IMR-90 (cell line): ENCODE results near the gene ENPP3. TPM values are rescaled to one million over a fixed set of nuclear protein-coding genes. Genes with fewer than 3 reads are reported as not detected.

Experiments used
- ATAC-seq: fragments of 200-7000 bp; cut with Tn5 transposase; 2 replicates; pipeline ENCODE4 v1.9.1; 2020; ENCODE audit warnings: low read depth, mild to moderate bottlenecking, moderate library complexity
- BruUV-seq: library from RNA; stranded (reverse); fragments of 400-500 nt; replicated peaks from 2 replicates; lab custom pipeline; 2021; lab: Mats Ljungman, UMichigan
- CTCF ChIA-PET: fragments of 300-600 bp; formaldehyde crosslinking; extraction: SDS; loops from one replicate; lab custom pipeline; 2021; ENCODE audit warnings: antibody characterized with exemption; lab: Yijun Ruan, JAX
- POLR2A ChIA-PET: fragments of 300-600 bp; sonication (Branson Sonifier 250); formaldehyde crosslinking; loops from one replicate; lab custom pipeline; 2022; ENCODE audit warnings: antibody characterized with exemption; ENCODE audit not compliant: unreplicated experiment; lab: Charles Lee
- DNase-seq: peaks from one replicate; pipeline ENCODE4 v3.0.0; 2013
- H2AFZ ChIP-seq: replicated peaks from 2 replicates; pipeline ENCODE3; 2013; ENCODE audit warnings: low read length, mild to moderate bottlenecking; ENCODE audit not compliant: poor library complexity
- H2AK5ac ChIP-seq: 2 replicates; pipeline ENCODE4 v1.6.1; 2013; ENCODE audit warnings: low read depth, low read length, inconsistent platforms
- H2AK9ac ChIP-seq: replicated peaks from 2 replicates; pipeline ENCODE3; 2013; ENCODE audit warnings: mild to moderate bottlenecking, low read depth, low read length, moderate library complexity; ENCODE audit not compliant: poor library complexity
- H2BK120ac ChIP-seq: 2 replicates; pipeline ENCODE4 v1.6.1; 2013; ENCODE audit warnings: low read depth, low read length, inconsistent platforms
- H2BK15ac ChIP-seq: 3 replicates; pipeline ENCODE4 v1.6.1; 2013; ENCODE audit warnings: low read depth, low read length, inconsistent platforms
- H2BK20ac ChIP-seq: 2 replicates; pipeline ENCODE4 v1.6.1; 2013; ENCODE audit warnings: low read depth, mild to moderate bottlenecking, inconsistent platforms, low read length, moderate library complexity
- H2BK5ac ChIP-seq: 2 replicates; pipeline ENCODE4 v1.6.1; 2013; ENCODE audit warnings: mild to moderate bottlenecking, low read depth, low read length, inconsistent platforms; ENCODE audit not compliant: poor library complexity, severe bottlenecking
- H3K14ac ChIP-seq: replicated peaks from 2 replicates; pipeline ENCODE4 v1.6.1; 2013; ENCODE audit warnings: low read depth, low read length, inconsistent platforms
- H3K18ac ChIP-seq: 2 replicates; pipeline ENCODE4 v1.6.1; 2013; ENCODE audit warnings: low read depth, low read length, control low read depth
- H3K23ac ChIP-seq: 2 replicates; pipeline ENCODE4 v1.6.1; 2013; ENCODE audit warnings: low read depth, low read length, inconsistent platforms
- H3K27ac ChIP-seq: 2 replicates; pipeline ENCODE4 v1.5.1; 2013; ENCODE audit warnings: mild to moderate bottlenecking, control low read depth, low read length; ENCODE audit not compliant: insufficient read depth
- H3K27me3 ChIP-seq: 2 replicates; pipeline ENCODE4 v1.6.1; 2013; ENCODE audit warnings: low read length; ENCODE audit not compliant: control insufficient read depth, insufficient read depth
- H3K36me3 ChIP-seq: 2 replicates; pipeline ENCODE4 v1.6.1; 2013; ENCODE audit warnings: low read length, mixed read lengths; ENCODE audit not compliant: control insufficient read depth, insufficient read depth
- H3K4ac ChIP-seq: 2 replicates; pipeline ENCODE4 v1.6.1; 2013; ENCODE audit warnings: low read depth, low read length, inconsistent platforms
- H3K4me1 ChIP-seq: 2 replicates; pipeline ENCODE4 v1.6.1; 2013; ENCODE audit warnings: low read length, mixed read lengths; ENCODE audit not compliant: control insufficient read depth, insufficient read depth
- H3K4me2 ChIP-seq: 2 replicates; pipeline ENCODE4 v1.6.1; 2013; ENCODE audit warnings: low read depth, mild to moderate bottlenecking, control low read depth, low read length, moderate library complexity
- H3K4me3 ChIP-seq: 2 replicates; pipeline ENCODE4 v1.5.1; 2013; ENCODE audit warnings: low read depth, mild to moderate bottlenecking, control low read depth, low read length, moderate library complexity; ENCODE audit not compliant: insufficient read depth
- H3K56ac ChIP-seq: 2 replicates; pipeline ENCODE4 v1.6.1; 2013; ENCODE audit warnings: low read length, inconsistent platforms; ENCODE audit not compliant: insufficient read depth; ENCODE audit errors: extremely low read depth
- H3K79me1 ChIP-seq, 2 experiments: 2 replicates each; pipeline ENCODE4 v1.6.1; 2013; ENCODE audit warnings: low read length in 2 of 2, inconsistent platforms in 1 of 2, low read depth in 1 of 2
- H3K9ac ChIP-seq: 2 replicates; pipeline ENCODE4 v1.6.1; 2013; ENCODE audit warnings: low read depth, low read length, control low read depth
- H3K9me1 ChIP-seq: 2 replicates; pipeline ENCODE4 v1.6.1; 2013; ENCODE audit warnings: low read length, inconsistent platforms; ENCODE audit not compliant: insufficient read depth
- H3K9me3 ChIP-seq: 2 replicates; pipeline ENCODE4 v1.6.1; 2013; ENCODE audit warnings: low read length; ENCODE audit not compliant: control insufficient read depth, insufficient read depth
- H4K20me1 ChIP-seq: 2 replicates; pipeline ENCODE4 v1.6.1; 2013; ENCODE audit warnings: low read length, inconsistent platforms; ENCODE audit not compliant: insufficient read depth
- H4K5ac ChIP-seq: 2 replicates; pipeline ENCODE4 v1.6.1; 2013; ENCODE audit warnings: mild to moderate bottlenecking, low read depth, low read length, control low read depth
- H4K8ac ChIP-seq, 2 experiments: 2 replicates each; pipeline ENCODE4 v1.6.1; 2013; ENCODE audit warnings: low read depth in 2 of 2, low read length in 2 of 2, control low read depth in 1 of 2, inconsistent platforms in 1 of 2
- H4K91ac ChIP-seq: 2 replicates; pipeline ENCODE4 v1.6.1; 2013; ENCODE audit warnings: low read depth, low read length, inconsistent platforms; ENCODE audit not compliant: insufficient read depth
- BHLHE40 ChIP-seq: fragments of 150-350 bp; IDR thresholded peaks from 2 replicates; pipeline ENCODE4 v1.6.1; 2016; ENCODE audit warnings: mild to moderate bottlenecking, low read depth, low read length
- CEBPB ChIP-seq: IDR thresholded peaks from 2 replicates; pipeline ENCODE4 v1.6.1; 2012; ENCODE audit warnings: low read depth, low read length, improper control_type of control experiment
- CHD1 ChIP-seq: IDR thresholded peaks from 2 replicates; pipeline ENCODE4 v1.6.1; 2012; ENCODE audit warnings: low read depth, low read length, improper control_type of control experiment
- FOS ChIP-seq: fragments of 150-350 bp; IDR thresholded peaks from 2 replicates; pipeline ENCODE4 v1.6.1; 2016; ENCODE audit warnings: low read depth, low read length
- MAFK ChIP-seq: IDR thresholded peaks from 2 replicates; pipeline ENCODE4 v1.6.1; 2012; ENCODE audit warnings: low read depth, low read length, improper control_type of control experiment
- MAZ ChIP-seq: IDR thresholded peaks from 2 replicates; pipeline ENCODE4 v1.6.1; 2012; ENCODE audit warnings: low read depth, mild to moderate bottlenecking, low read length, improper control_type of control experiment, moderate library complexity, borderline replicate concordance
- MXI1 ChIP-seq: IDR thresholded peaks from 2 replicates; pipeline ENCODE4 v1.6.1; 2012; ENCODE audit warnings: low read depth, mild to moderate bottlenecking, low read length, moderate library complexity, borderline replicate concordance
- NFE2L2 ChIP-seq: fragments of 150-350 bp; IDR thresholded peaks from 2 replicates; pipeline ENCODE4 v1.6.1; 2016; ENCODE audit warnings: low read depth, mild to moderate bottlenecking, low read length
- POLR2A ChIP-seq: IDR thresholded peaks from 2 replicates; pipeline ENCODE4 v1.6.1; 2012; ENCODE audit warnings: mild to moderate bottlenecking, low read depth, low read length
- RAD21 ChIP-seq: IDR thresholded peaks from 2 replicates; pipeline ENCODE4 v1.6.1; 2012; ENCODE audit warnings: low read length, improper control_type of control experiment
- RCOR1 ChIP-seq: IDR thresholded peaks from 2 replicates; pipeline ENCODE4 v1.6.1; 2012; ENCODE audit warnings: mild to moderate bottlenecking, low read length, improper control_type of control experiment; ENCODE audit not compliant: insufficient replicate concordance
- RFX5 ChIP-seq: IDR thresholded peaks from 2 replicates; pipeline ENCODE4 v1.8.0; 2012; ENCODE audit warnings: low read depth, mild to moderate bottlenecking, low read length, moderate library complexity
- SMC3 ChIP-seq: fragments of 150-350 bp; IDR thresholded peaks from 2 replicates; pipeline ENCODE4 v1.6.1; 2016; ENCODE audit warnings: low read depth, mild to moderate bottlenecking, antibody characterized with exemption, low read length, moderate library complexity
- WGBS, 2 experiments: methylation state at CpG; one replicate each; pipeline versions ENCODE4 v1.1.5 to v1.1.7; 2013; ENCODE audit warnings: missing lambda C conversion rate in 2 of 2; ENCODE audit not compliant: insufficient read length in 1 of 2; ENCODE audit errors: extremely low coverage in 2 of 2; 5-methylcytosine and 5-hydroxymethylcytosine counted together
- dilution Hi-C: fragments of 300-500 bp; cut with HindIII; formaldehyde crosslinking; loops from one replicate; pipeline ENCODE4 v1.14.3; 2018; ENCODE audit warnings: low sequenced_read_pairs; ENCODE audit not compliant: unreplicated experiment
- in situ Hi-C: fragments of 300-500 bp; cut with MboI; formaldehyde crosslinking; loops from 3 replicates; pipeline ENCODE4 v1.14.3; 2019; ENCODE audit warnings: low sequenced_read_pairs, inconsistent platforms, mixed read lengths
- intact Hi-C: fragments of 100-400 bp; cut with micrococcal nuclease; formaldehyde crosslinking; loops from 2 replicates; pipeline ENCODE4 v1.10.0; 2022
- polyA plus RNA-seq, 3 experiments: library from polyadenylated mRNA; depleted of rRNA; stranded (reverse); fragments of >200 nt; gene quantifications; 2 replicates each; pipeline ENCODE4 v1.2.3, GENCODE V29; 2012; ENCODE audit warnings: low replicate concordance in 1 of 3
- total RNA-seq: library from RNA; depleted of rRNA; stranded (reverse); fragments of >200 nt; gene quantifications from 2 replicates; pipeline ENCODE4 v1.2.3, GENCODE V29; 2012
- TF ChIP-seq, protein P1 (sequence below): conservative IDR thresholded peaks from 2 replicates; pipeline ENCODE4 v1.5.1; 2012; ENCODE audit warnings: mild to moderate bottlenecking, low read depth, low read length, improper control_type of control experiment
- TF ChIP-seq, protein P2 (sequence below): fragments of 150-350 bp; IDR thresholded peaks from 2 replicates; pipeline ENCODE4 v1.6.1; 2016; ENCODE audit warnings: low read depth, mild to moderate bottlenecking, low read length, moderate library complexity, borderline replicate concordance
- TF ChIP-seq, protein P3 (sequence below): fragments of 150-350 bp; IDR thresholded peaks from 2 replicates; pipeline ENCODE4 v1.6.1; 2017; ENCODE audit warnings: mild to moderate bottlenecking, antibody characterized with exemption, low read length, low read depth

Gene ENPP3
- total and polyA plus RNA-seq, 2 of the 4 experiments (the other 2 are of a cell fraction) = under 0.01 to 0.05 TPM

DNA sequence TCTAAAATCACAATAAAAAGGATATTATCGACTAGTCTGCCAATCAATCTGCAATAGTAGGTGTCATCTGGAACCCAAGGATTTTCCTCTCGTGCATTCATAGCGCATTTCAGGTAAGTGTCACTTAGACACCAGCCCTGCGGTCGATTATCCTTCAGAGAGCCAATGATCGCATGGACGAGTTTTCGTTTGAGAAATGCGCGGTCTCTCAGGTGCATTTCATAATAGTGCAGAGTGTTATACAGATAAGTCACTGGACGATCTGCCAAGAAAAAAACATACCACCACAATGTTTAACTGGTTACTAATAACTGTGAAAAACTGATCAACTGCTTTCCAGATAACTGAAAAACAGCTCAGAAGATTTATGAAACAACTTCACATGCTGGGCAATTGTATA lies 43.0 kb upstream of the ENPP3 start:
- TF ChIP-seq CEBPB (no peak), FOS (no peak), BHLHE40 (no peak), RCOR1 (no peak), CHD1 (no peak), SMC3 (no peak), MAZ (no peak), POLR2A (no peak), RFX5 (no peak), MXI1 (no peak), NFE2L2 (no peak), RAD21 (no peak), MAFK (no peak)
- TF ChIP-seq, protein P1, sequence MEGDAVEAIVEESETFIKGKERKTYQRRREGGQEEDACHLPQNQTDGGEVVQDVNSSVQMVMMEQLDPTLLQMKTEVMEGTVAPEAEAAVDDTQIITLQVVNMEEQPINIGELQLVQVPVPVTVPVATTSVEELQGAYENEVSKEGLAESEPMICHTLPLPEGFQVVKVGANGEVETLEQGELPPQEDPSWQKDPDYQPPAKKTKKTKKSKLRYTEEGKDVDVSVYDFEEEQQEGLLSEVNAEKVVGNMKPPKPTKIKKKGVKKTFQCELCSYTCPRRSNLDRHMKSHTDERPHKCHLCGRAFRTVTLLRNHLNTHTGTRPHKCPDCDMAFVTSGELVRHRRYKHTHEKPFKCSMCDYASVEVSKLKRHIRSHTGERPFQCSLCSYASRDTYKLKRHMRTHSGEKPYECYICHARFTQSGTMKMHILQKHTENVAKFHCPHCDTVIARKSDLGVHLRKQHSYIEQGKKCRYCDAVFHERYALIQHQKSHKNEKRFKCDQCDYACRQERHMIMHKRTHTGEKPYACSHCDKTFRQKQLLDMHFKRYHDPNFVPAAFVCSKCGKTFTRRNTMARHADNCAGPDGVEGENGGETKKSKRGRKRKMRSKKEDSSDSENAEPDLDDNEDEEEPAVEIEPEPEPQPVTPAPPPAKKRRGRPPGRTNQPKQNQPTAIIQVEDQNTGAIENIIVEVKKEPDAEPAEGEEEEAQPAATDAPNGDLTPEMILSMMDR = no peak
- TF ChIP-seq, protein P2, sequence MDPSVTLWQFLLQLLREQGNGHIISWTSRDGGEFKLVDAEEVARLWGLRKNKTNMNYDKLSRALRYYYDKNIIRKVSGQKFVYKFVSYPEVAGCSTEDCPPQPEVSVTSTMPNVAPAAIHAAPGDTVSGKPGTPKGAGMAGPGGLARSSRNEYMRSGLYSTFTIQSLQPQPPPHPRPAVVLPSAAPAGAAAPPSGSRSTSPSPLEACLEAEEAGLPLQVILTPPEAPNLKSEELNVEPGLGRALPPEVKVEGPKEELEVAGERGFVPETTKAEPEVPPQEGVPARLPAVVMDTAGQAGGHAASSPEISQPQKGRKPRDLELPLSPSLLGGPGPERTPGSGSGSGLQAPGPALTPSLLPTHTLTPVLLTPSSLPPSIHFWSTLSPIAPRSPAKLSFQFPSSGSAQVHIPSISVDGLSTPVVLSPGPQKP = no peak
- TF ChIP-seq, protein P3, sequence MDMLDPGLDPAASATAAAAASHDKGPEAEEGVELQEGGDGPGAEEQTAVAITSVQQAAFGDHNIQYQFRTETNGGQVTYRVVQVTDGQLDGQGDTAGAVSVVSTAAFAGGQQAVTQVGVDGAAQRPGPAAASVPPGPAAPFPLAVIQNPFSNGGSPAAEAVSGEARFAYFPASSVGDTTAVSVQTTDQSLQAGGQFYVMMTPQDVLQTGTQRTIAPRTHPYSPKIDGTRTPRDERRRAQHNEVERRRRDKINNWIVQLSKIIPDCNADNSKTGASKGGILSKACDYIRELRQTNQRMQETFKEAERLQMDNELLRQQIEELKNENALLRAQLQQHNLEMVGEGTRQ = no peak
- Histone ChIP-seq H3K36me3 (peaks cover 43% of the 10 kb centered on the region), H3K27me3 (no peaks in the 10 kb centered on the region), H3K9ac (no peak overlapping the region), H4K8ac (no peak overlapping the region), H3K14ac (no peak overlapping the region), H3K9me3 (no peaks in the 10 kb centered on the region), H3K18ac (no peak overlapping the region), H2BK15ac (no peak overlapping the region), H2AK5ac (no peak overlapping the region), H3K56ac (no peak overlapping the region), H2AFZ (no peak overlapping the region), H3K4me3 (no peak overlapping the region), H4K5ac (no peak overlapping the region), H3K4ac (no peak overlapping the region), H4K20me1 (no peaks in the 10 kb centered on the region), H3K79me1 (peaks cover 0 to 3% of the 10 kb centered on the region in 2 experiments; a peak in 1 of 4 replicates), H4K91ac (no peak overlapping the region), H3K9me1 (no peaks in the 10 kb centered on the region; the same call in 1 of the 2 replicates), H2AK9ac (no peak overlapping the region), H3K23ac (no peak overlapping the region), H2BK120ac (no peak overlapping the region), H2BK20ac (no peak overlapping the region), H3K4me1 (no peaks in the 10 kb centered on the region), H3K27ac (no peak overlapping the region), H3K4me2 (no peak overlapping the region), H2BK5ac (no peak overlapping the region)
- dilution Hi-C loops (no loop called here), in situ Hi-C loops (no loop called here), intact Hi-C loops (loop anchor here (10.0 kb wide), 1 partner anchor 709 kb away; no protein-coding TSS in a partner anchor)
- ChIA-PET CTCF (no interaction called here), POLR2A (no interaction called here)
- WGBS, 2 experiments = 100% methylated on average over 2 of the region's 11 CpGs; no CpG with 5 or more reads in 1 of the 2 experiments
- DNase-seq (no peak), ATAC-seq (no peak)
- no TSS peak for BruUV-seq
